ENCODE measurements around the gene MRPS7.

DNA sequence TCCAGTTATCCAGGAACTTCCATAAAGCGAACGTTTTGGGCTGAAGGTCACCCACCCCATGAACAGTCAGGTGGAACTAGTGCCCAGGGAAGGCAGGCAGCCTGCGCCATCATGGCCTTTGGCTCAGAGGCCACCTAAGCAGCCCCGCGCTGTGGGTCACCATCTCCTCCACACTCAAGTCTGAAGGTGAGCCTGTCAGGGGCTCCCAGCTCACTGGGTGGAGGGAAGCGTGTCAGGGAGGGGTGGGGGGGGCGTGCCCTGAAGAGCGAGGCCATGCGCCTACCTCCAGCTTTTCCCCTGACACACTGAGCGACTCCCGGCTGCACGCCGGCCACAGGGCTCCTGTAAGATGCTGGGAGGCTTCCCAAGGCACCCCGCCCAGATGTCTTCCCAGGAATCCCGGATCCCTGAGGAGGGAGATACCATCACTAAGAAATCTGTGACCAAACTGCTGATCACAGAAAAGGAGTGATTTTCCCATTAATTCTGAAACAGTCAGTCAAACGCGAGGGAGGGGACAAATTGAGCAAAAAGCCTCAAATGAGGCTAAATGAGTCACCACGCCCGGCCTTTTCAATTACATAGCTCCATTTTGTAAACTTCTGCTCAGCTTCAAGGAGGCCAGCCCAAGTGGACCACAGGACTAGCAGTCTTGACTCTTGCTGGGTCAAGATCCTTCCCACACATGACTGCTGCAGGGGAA, 54.0 kb downstream of the MRPS7 start:
- TF ChIP-seq RBM39 (optimal IDR thresholded peaks at IDR 0.05; ENCODE audit: low read depth, low read length) (no peak), NFIC (IDR thresholded peaks at IDR 0.05) (no peak), E2F6 (IDR thresholded peaks at IDR 0.05; ENCODE audit: borderline replicate concordance in 1 of 2, extremely low read depth in 1 of 2, insufficient read depth in 1 of 2, insufficient read length in 1 of 2, low read depth in 1 of 2, low read length in 1 of 2, poor library complexity in 1 of 2, severe bottlenecking in 1 of 2) (no peak), CTCF (IDR thresholded peaks at IDR 0.05 in 2 of 3, conservative IDR thresholded peaks at IDR 0.05 in 1 of 3; ENCODE audit: insufficient read depth in 2 of 3, low read depth in 1 of 3, low read length in 3 of 3) (no peak), ZNF174 (CRISPR knock-in tag; IDR thresholded peaks at IDR 0.05) (no peak), ZFX (CRISPR knock-in tag; IDR thresholded peaks at IDR 0.05) (no peak)
- TF ChIP-seq, protein P1, sequence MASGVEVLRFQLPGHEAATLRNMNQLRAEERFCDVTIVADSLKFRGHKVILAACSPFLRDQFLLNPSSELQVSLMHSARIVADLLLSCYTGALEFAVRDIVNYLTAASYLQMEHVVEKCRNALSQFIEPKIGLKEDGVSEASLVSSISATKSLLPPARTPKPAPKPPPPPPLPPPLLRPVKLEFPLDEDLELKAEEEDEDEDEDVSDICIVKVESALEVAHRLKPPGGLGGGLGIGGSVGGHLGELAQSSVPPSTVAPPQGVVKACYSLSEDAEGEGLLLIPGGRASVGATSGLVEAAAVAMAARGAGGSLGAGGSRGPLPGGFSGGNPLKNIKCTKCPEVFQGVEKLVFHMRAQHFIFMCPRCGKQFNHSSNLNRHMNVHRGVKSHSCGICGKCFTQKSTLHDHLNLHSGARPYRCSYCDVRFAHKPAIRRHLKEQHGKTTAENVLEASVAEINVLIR (CRISPR knock-in tag; IDR thresholded peaks at IDR 0.05), result no peak
- TF ChIP-seq, protein P2, sequence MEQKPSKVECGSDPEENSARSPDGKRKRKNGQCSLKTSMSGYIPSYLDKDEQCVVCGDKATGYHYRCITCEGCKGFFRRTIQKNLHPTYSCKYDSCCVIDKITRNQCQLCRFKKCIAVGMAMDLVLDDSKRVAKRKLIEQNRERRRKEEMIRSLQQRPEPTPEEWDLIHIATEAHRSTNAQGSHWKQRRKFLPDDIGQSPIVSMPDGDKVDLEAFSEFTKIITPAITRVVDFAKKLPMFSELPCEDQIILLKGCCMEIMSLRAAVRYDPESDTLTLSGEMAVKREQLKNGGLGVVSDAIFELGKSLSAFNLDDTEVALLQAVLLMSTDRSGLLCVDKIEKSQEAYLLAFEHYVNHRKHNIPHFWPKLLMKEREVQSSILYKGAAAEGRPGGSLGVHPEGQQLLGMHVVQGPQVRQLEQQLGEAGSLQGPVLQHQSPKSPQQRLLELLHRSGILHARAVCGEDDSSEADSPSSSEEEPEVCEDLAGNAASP (IDR thresholded peaks at IDR 0.05), result no peak
- TF ChIP-seq, protein P3, sequence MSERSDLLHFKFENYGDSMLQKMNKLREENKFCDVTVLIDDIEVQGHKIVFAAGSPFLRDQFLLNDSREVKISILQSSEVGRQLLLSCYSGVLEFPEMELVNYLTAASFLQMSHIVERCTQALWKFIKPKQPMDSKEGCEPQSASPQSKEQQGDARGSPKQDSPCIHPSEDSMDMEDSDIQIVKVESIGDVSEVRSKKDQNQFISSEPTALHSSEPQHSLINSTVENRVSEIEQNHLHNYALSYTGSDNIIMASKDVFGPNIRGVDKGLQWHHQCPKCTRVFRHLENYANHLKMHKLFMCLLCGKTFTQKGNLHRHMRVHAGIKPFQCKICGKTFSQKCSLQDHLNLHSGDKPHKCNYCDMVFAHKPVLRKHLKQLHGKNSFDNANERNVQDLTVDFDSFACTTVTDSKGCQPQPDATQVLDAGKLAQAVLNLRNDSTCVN (CRISPR knock-in tag; IDR thresholded peaks at IDR 0.05), result no peak

Measured in K562 (cell line).